OCI-LY7 (cell line): Measurements from ENCODE around the gene TET3. TPM values are rescaled to one million over a fixed set of nuclear protein-coding genes. Genes with fewer than 3 reads are reported as not detected.

ENCODE experiments used
- BruUV-seq: library from RNA; stranded (reverse); fragments of 400-500 nt; replicated peaks from 2 replicates; lab custom pipeline; 2021; lab: Mats Ljungman, UMichigan
- CTCF ChIA-PET: fragments of 300-600 bp; sonication (Branson Sonifier 250); formaldehyde crosslinking; loops from one replicate; lab custom pipeline; 2022; ENCODE audit warnings: antibody characterized with exemption; ENCODE audit not compliant: unreplicated experiment; lab: Charles Lee
- POLR2A ChIA-PET: fragments of 300-600 bp; sonication (Branson Sonifier 250); formaldehyde crosslinking; loops from one replicate; lab custom pipeline; 2022; ENCODE audit warnings: antibody characterized with exemption; lab: Charles Lee
- DNase-seq: peaks from one replicate; pipeline ENCODE4 v3.0.0-alpha.2; 2015; ENCODE audit warnings: low spot score
- H2AFZ ChIP-seq: fragments of 200-600 bp; sonication (generic), shearing (Covaris generic); 2 replicates; pipeline ENCODE4 v1.6.1; 2014; ENCODE audit warnings: mild to moderate bottlenecking, antibody characterized with exemption, low read length, moderate library complexity
- H3K27ac ChIP-seq: fragments of 200-600 bp; sonication (generic); 2 replicates; pipeline ENCODE4 v1.5.1; 2014; ENCODE audit warnings: mixed run types, low read depth, mild to moderate bottlenecking, moderate library complexity, low read length, inconsistent platforms; ENCODE audit not compliant: poor library complexity, severe bottlenecking
- H3K36me3 ChIP-seq: fragments of 200-600 bp; sonication (generic); 2 replicates; pipeline ENCODE4 v1.6.1; 2014; ENCODE audit warnings: mild to moderate bottlenecking, antibody characterized with exemption, low read length, moderate library complexity, mixed read lengths; ENCODE audit not compliant: insufficient read depth
- H3K4me1 ChIP-seq: fragments of 200-600 bp; sonication (generic); 2 replicates; pipeline ENCODE4 v1.5.1; 2014; ENCODE audit warnings: mild to moderate bottlenecking, low read length; ENCODE audit not compliant: insufficient read depth, poor library complexity, severe bottlenecking
- H3K4me2 ChIP-seq: fragments of 200-600 bp; sonication (generic); 2 replicates; pipeline ENCODE4 v1.6.1; 2014; ENCODE audit warnings: mild to moderate bottlenecking, low read length
- H3K4me3 ChIP-seq: fragments of 200-600 bp; sonication (generic); 2 replicates; pipeline ENCODE4 v1.5.1; 2014; ENCODE audit warnings: mild to moderate bottlenecking, low read depth, low read length; ENCODE audit not compliant: poor library complexity, severe bottlenecking
- H3K79me2 ChIP-seq: fragments of 200-600 bp; sonication (generic); 2 replicates; pipeline ENCODE4 v1.6.1; 2016; ENCODE audit warnings: low read depth, mild to moderate bottlenecking, low read length, moderate library complexity, mixed read lengths; ENCODE audit not compliant: insufficient read depth
- H3K9me2 ChIP-seq: fragments of 200-600 bp; sonication (generic); 2 replicates; pipeline ENCODE4 v1.6.1; 2016; ENCODE audit warnings: mild to moderate bottlenecking, low read length, mixed read lengths; ENCODE audit not compliant: insufficient read depth
- H3K9me3 ChIP-seq: fragments of 200-600 bp; sonication (generic); 2 replicates; pipeline ENCODE4 v1.6.1; 2014; ENCODE audit warnings: mild to moderate bottlenecking, mixed run types, low read length, mixed read lengths
- H4K20me1 ChIP-seq: fragments of 200-600 bp; sonication (generic); 2 replicates; pipeline ENCODE4 v1.6.1; 2014; ENCODE audit warnings: mild to moderate bottlenecking, antibody characterized with exemption, low read length, moderate library complexity, mixed read lengths; ENCODE audit not compliant: insufficient read depth
- EZH2phosphoT487 ChIP-seq: fragments of 200-600 bp; sonication (generic); IDR thresholded peaks from 2 replicates; pipeline ENCODE4 v1.6.1; 2018; ENCODE audit warnings: low read depth, borderline replicate concordance, mild to moderate bottlenecking, mixed run types, antibody characterized with exemption, low read length, moderate library complexity, mixed read lengths
- intact Hi-C: fragments of 100-400 bp; cut with micrococcal nuclease; formaldehyde crosslinking; loops from one replicate; pipeline ENCODE4 v1.10.0; 2022; ENCODE audit not compliant: unreplicated experiment
- total RNA-seq, 2 experiments: library from RNA; depleted of rRNA in 1 of 2; stranded (reverse); fragments of >200 nt in 1 of 2; shearing (Covaris generic) in 1 of 2; gene quantifications; 2 replicates each; pipeline ENCODE4 v1.2.3, GENCODE V29; 2014 to 2022
- TF ChIP-seq, protein P1 (sequence below): fragments of 200-600 bp; sonication (generic); conservative IDR thresholded peaks from 2 replicates; pipeline ENCODE4 v1.5.1; 2014; ENCODE audit warnings: mild to moderate bottlenecking, antibody characterized with exemption, low read length, moderate library complexity, mixed read lengths

The TET3 gene
- total RNA-seq, 2 experiments from 2014 or later: 14.7 to 25.2 TPM

DNA sequence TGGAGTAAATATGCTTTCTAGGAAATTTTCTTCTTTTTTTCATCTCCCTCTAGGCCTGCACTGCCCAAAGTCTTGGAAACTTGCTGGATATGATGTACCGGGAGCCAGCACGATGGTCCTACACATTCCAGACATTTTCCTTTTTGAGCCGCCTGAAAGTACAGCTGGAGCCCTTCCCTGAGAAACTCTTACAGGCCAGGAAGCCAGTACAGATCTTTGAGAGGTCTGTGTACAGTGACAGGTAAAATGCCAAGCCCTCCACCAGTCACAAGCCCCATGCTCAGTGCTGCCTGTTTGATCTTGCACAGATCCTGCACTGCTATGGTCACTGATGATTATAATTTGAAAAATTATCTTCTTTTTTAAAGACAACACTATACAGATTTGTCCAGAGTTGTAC is 38.0 kb upstream of the TET3 start:
- CTCF ChIA-PET: no interaction called here
- H3K9me3 ChIP-seq: no peaks in the 10 kb centered on the region
- H3K27ac ChIP-seq: no peak overlapping the region
- POLR2A ChIA-PET: no interaction called here
- no peaks in the 10 kb centered on the region for H3K9me2 ChIP-seq
- 0 out of 2 replicates have a peak, but pooled peaks cover 7% of the 10 kb centered on the region for H4K20me1 ChIP-seq
- TF ChIP-seq, protein P1, sequence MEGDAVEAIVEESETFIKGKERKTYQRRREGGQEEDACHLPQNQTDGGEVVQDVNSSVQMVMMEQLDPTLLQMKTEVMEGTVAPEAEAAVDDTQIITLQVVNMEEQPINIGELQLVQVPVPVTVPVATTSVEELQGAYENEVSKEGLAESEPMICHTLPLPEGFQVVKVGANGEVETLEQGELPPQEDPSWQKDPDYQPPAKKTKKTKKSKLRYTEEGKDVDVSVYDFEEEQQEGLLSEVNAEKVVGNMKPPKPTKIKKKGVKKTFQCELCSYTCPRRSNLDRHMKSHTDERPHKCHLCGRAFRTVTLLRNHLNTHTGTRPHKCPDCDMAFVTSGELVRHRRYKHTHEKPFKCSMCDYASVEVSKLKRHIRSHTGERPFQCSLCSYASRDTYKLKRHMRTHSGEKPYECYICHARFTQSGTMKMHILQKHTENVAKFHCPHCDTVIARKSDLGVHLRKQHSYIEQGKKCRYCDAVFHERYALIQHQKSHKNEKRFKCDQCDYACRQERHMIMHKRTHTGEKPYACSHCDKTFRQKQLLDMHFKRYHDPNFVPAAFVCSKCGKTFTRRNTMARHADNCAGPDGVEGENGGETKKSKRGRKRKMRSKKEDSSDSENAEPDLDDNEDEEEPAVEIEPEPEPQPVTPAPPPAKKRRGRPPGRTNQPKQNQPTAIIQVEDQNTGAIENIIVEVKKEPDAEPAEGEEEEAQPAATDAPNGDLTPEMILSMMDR: no peak
- TF ChIP-seq EZH2phosphoT487: no peak
- intact Hi-C loops: no loop called here
- no peaks in the 10 kb centered on the region for H3K4me1 ChIP-seq
- DNase-seq: no peak
- H2AFZ ChIP-seq: no peak overlapping the region
- peaks cover 31% of the 10 kb centered on the region; the same call in 1 of the 2 replicates for H3K79me2 ChIP-seq
- H3K4me2 ChIP-seq: no peak overlapping the region
- peaks cover 93% of the 10 kb centered on the region for H3K36me3 ChIP-seq
- no TSS peak for BruUV-seq
- no peak overlapping the region for H3K4me3 ChIP-seq

DNA sequence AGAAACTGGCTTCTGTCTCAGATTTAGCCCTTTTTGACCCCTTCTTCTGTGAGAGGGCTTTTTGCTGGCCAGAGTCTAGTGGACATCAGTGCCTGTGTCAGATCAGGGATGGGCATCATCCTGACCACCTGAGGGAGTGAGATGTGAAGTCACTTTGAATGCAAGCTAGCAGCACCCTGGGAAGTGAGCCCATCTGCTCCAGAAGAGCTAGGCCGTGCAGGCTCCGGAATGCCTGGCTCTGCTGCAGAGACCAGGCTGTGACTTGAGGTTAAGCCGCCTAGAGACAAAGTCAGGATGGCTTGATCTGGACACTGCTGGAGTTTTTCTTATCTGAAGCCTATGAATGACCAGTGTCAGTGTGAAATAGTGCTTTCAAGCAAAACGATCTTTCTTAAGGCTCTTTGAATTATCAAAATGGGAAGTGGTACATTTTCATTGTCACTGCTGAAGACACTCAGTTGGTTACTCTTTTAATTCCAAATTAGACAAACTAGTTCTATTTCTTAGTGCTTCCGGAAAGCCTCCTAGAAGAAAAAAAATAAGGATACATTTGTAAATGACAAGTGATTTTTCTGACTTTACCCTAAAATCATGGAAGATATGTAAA is 37.2 kb upstream of the TET3 start:
- Histone ChIP-seq H3K79me2 (peaks cover 23% of the 10 kb centered on the region; the same call in 1 of the 2 replicates), H3K9me2 (no peaks in the 10 kb centered on the region), H3K4me3 (no peak overlapping the region), H3K4me1 (no peaks in the 10 kb centered on the region), H3K9me3 (no peaks in the 10 kb centered on the region), H3K27ac (no peak overlapping the region), H2AFZ (no peak overlapping the region), H4K20me1 (0 out of 2 replicates have a peak, but pooled peaks cover 7% of the 10 kb centered on the region), H3K36me3 (peaks cover 98% of the 10 kb centered on the region), H3K4me2 (no peak overlapping the region)
- POLR2A ChIA-PET: no interaction called here
- no TSS peak for BruUV-seq
- DNase-seq: no peak
- TF ChIP-seq, protein P1: no peak
- TF ChIP-seq EZH2phosphoT487: no peak
- CTCF ChIA-PET: no interaction called here
- intact Hi-C loops: no loop called here

- H3K27ac ChIP-seq: no peak overlapping the region
- H3K79me2 ChIP-seq: peaks cover 4% of the 10 kb centered on the region; the same call in 1 of the 2 replicates
- ChIA-PET POLR2A (interaction anchor here (0.8 to 2.1 kb wide), 4 partner anchors 11 to 494 kb away, joined by 3 to 8 read pairs (median 3); no protein-coding TSS in a partner anchor), CTCF (no interaction called here)
- intact Hi-C loops: no loop called here
- no peaks in the 10 kb centered on the region for H3K4me1 ChIP-seq
- H3K9me2 ChIP-seq: no peaks in the 10 kb centered on the region
- BruUV-seq: TSS peak; percentile 8
- DNase-seq: no peak
- no peak overlapping the region for H3K4me3 ChIP-seq
- H4K20me1 ChIP-seq: 0 out of 2 replicates have a peak, but pooled peaks cover 7% of the 10 kb centered on the region
- no peaks in the 10 kb centered on the region for H3K9me3 ChIP-seq
- TF ChIP-seq, protein P1: no peak
- no peak for TF ChIP-seq EZH2phosphoT487
- H3K4me2 ChIP-seq: no peak overlapping the region
- no peak overlapping the region for H2AFZ ChIP-seq
- H3K36me3 ChIP-seq: peaks cover 96% of the 10 kb centered on the region
These were observed 34.9 kb upstream of the TET3 start for GRCh38 chr2:73949802-73950201.
